Astrocyte of the spinal cord (primary cell): ENCODE data around the gene FNDC3B.

Source experiments
- DNase-seq: peaks from one replicate; pipeline ENCODE4 v3.0.0; 2011; ENCODE audit warnings: low read depth, low spot score
- H3K4me3 ChIP-seq: 2 replicates; pipeline ENCODE4 v1.5.1; 2011; ENCODE audit warnings: low read depth, mild to moderate bottlenecking, low read length, moderate library complexity
- CTCF ChIP-seq: IDR thresholded peaks from 2 replicates; pipeline ENCODE4 v1.5.1; 2012; ENCODE audit warnings: low read depth, mild to moderate bottlenecking, low read length, inconsistent platforms
- in situ Hi-C: cut with HindIII; loops from 2 replicates; pipeline ENCODE4 v1.10.0; 2017; ENCODE audit warnings: low sequenced_read_pairs

Gene FNDC3B

GRCh38 chr3:172060234-172060633 is 20.9 kb downstream of the FNDC3B start:
- no peak for TF ChIP-seq CTCF
- no peak overlapping the region for H3K4me3 ChIP-seq
- in situ Hi-C loops: no loop called here
- no peak for DNase-seq

GRCh38 chr3:172061724-172062184 is 22.4 kb downstream of the FNDC3B start:
- peak; percentile 56 for DNase-seq
- H3K4me3 ChIP-seq: no peak overlapping the region
- in situ Hi-C loops: no loop called here
- no peak for TF ChIP-seq CTCF

- H3K4me3 ChIP-seq: no peak overlapping the region
- no peak for DNase-seq
- in situ Hi-C loops: no loop called here
These were observed 23.4 kb downstream of the FNDC3B start for GRCh38 chr3:172062761-172063160.

GRCh38 chr3:172063456-172064432 is 24.4 kb downstream of the FNDC3B start:
- H3K4me3 ChIP-seq: no peak overlapping the region
- in situ Hi-C loops: no loop called here
- TF ChIP-seq CTCF: no peak
- no peak for DNase-seq

More at GRCh38 chr3:172062761-172063160, 23.4 kb downstream of the FNDC3B start:
- no peak for TF ChIP-seq CTCF

- peak; percentile 84 for DNase-seq
- in situ Hi-C loops: no loop called here
- no peak overlapping the region for H3K4me3 ChIP-seq
- TF ChIP-seq CTCF: no peak
These were observed 26.1 kb downstream of the FNDC3B start for GRCh38 chr3:172065527-172065926.

GRCh38 chr3:172065967-172066762 is 26.8 kb downstream of the FNDC3B start:
- in situ Hi-C loops: no loop called here
- peak; percentile 73 for DNase-seq
- TF ChIP-seq CTCF: no peak
- H3K4me3 ChIP-seq: no peak overlapping the region
